Small intestine (tissue), 7 donors: ENCODE data around the gene CIITA. TPM values are rescaled to one million over a fixed set of nuclear protein-coding genes. Genes with fewer than 3 reads are reported as not detected.

Source experiments
- DNase-seq, 2 donors: peaks; one replicate each; pipeline versions ENCODE4 v3.0.0 to v3.0.0-alpha.2; 2013
- FAIRE-seq: peaks from 2 replicates; lab custom pipeline; 2012; peaks lifted over from hg19 to GRCh38; lab: Jason Lieb, UNC
- H3K27ac ChIP-seq, 3 donors: one replicate each; pipeline ENCODE4 v1.5.1; 2013; ENCODE audit warnings: low read length in 2 of 3, mild to moderate bottlenecking in 2 of 3, control low read depth in 1 of 3, inconsistent platforms in 1 of 3, low read depth in 1 of 3, moderate library complexity in 1 of 3
- H3K27me3 ChIP-seq, 3 donors: one replicate each; pipeline ENCODE4 v1.6.1; 2013; ENCODE audit warnings: low read length in 3 of 3, inconsistent platforms in 1 of 3; ENCODE audit not compliant: control insufficient read depth in 3 of 3, insufficient read depth in 3 of 3
- H3K36me3 ChIP-seq, 3 donors: one replicate each; pipeline ENCODE4 v1.6.1; 2013; ENCODE audit warnings: low read length in 3 of 3, inconsistent platforms in 1 of 3, low read depth in 1 of 3, mild to moderate bottlenecking in 1 of 3, moderate library complexity in 1 of 3; ENCODE audit not compliant: control insufficient read depth in 3 of 3, insufficient read depth in 2 of 3
- H3K4me1 ChIP-seq, 3 donors: one replicate each; pipeline ENCODE4 v1.6.1; 2013; ENCODE audit warnings: low read length in 2 of 3, inconsistent platforms in 1 of 3, low read depth in 1 of 3, mild to moderate bottlenecking in 1 of 3, moderate library complexity in 1 of 3; ENCODE audit not compliant: control insufficient read depth in 3 of 3, insufficient read depth in 2 of 3
- H3K4me3 ChIP-seq, 3 donors: one replicate each; pipeline ENCODE4 v1.5.1; 2013; ENCODE audit warnings: low read length in 3 of 3, control low read depth in 1 of 3, inconsistent platforms in 1 of 3, low read depth in 1 of 3, mild to moderate bottlenecking in 1 of 3, moderate library complexity in 1 of 3
- H3K9me3 ChIP-seq, 2 donors: one replicate each; pipeline ENCODE4 v1.6.1; 2013; ENCODE audit warnings: low read depth in 1 of 2, low read length in 1 of 2; ENCODE audit not compliant: control insufficient read depth in 2 of 2, insufficient read depth in 1 of 2
- WGBS, 3 donors: extraction: QIAGEN DNeasy Blood & Tissue Kit; methylation state at CpG; one replicate each; pipeline ENCODE4 v1.1.7; 2013; 5-methylcytosine and 5-hydroxymethylcytosine counted together
- polyA plus RNA-seq, 4 donors: library from polyadenylated mRNA; stranded (reverse) in 3 of 4; unstranded in 1 of 4; fragments of 200-250 nt in 3 of 4; fragments of 120-200 nt in 1 of 4; gene quantifications; one replicate each; pipeline versions ENCODE4 v1.2.1 to v1.2.3, GENCODE V29; 2013
- donor health status: healthy with polysubstance abuse.
- donor health status: control.
- donor health status: control.
- donor health status: Bipolar disorder and iron deficiency.
- donor health status: healthy.

Gene CIITA
- polyA plus RNA-seq, 4 donors: 8.1 to 11.7 (median 10.4) TPM

DNA sequence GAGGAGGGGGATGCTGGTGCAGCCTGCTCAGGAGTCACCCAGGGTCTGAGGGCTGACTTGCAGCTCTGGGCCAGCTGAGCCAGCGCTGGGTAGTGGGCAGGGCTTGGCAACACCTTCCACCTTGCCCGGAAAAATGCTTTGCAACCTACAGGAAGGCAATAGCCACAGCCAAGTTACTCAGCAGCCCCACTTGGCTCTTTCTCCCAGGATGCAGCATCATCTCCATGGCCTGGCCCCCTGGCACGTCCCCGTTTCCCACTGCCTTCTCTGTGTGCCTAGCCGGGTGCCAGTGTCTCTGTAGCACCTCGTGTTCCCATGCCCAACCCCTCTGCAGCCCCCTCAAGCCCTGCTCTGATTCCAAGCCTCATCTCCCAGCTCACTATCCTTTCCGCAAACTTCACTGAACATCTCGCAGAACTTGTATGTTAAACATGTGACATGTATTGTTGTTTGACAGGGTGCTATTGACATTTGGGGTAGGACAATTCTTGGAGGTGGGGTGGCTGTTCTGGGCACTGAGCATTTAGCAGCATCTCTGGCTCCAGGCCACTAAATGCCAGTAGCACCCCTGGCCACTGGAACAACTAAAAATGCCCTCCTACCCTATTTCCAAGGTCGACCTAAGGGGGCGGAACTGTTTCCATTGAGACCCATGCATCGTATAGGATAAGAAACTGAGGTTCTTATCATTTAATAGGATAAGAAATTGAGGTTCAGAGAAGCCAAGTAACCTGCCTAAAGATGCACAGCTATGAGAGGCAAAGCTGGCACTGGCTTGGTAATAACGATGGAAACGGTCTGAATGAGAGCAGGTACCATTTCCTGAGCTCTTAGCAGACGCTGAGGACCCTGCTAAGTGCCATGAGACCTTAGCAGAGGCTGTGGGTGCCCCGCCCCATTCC, 53.1 kb downstream of the CIITA start:
- Histone ChIP-seq H3K36me3 (peaks cover 4 to 83% (median 4%) of the 10 kb centered on the region in 3 donors), H3K4me1 (no peaks in the 10 kb centered on the region), H3K27ac (no peak overlapping the region), H3K9me3 (no peaks in the 10 kb centered on the region), H3K4me3 (no peak overlapping the region), H3K27me3 (no peaks in the 10 kb centered on the region)
- 75 to 81% (median 80%) methylated on average over 15 of the region's 15 CpGs for WGBS, 3 donors
- no peak for DNase-seq
- no peak for FAIRE-seq

DNA sequence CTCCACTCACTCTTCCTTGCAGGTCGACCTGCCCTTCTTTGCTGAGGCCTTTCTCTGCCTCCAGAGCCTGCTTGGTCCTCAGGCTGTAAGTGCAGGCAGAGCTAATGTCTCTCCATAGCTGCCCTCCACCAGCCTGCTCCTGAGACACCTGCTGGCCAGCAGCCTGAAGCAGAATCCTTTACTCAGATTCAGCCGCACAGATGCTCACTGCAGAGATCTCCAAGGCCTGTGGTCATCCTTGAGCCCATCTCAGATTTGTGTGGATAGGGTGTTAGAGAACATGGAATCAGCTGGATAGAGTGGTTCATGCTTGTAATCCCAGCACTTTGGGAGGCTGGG, 53.7 kb downstream of the CIITA start:
- FAIRE-seq: no peak
- Histone ChIP-seq H3K27ac (no peak overlapping the region), H3K27me3 (no peaks in the 10 kb centered on the region), H3K4me3 (no peak overlapping the region), H3K4me1 (peaks cover 0 to 4% (median 2%) of the 10 kb centered on the region in 3 donors), H3K9me3 (no peaks in the 10 kb centered on the region), H3K36me3 (peaks cover 4 to 76% (median 4%) of the 10 kb centered on the region in 3 donors)
- 67 to 81% (median 78%) methylated on average over 2 of the region's 2 CpGs for WGBS, 3 donors
- DNase-seq: no peak

DNA sequence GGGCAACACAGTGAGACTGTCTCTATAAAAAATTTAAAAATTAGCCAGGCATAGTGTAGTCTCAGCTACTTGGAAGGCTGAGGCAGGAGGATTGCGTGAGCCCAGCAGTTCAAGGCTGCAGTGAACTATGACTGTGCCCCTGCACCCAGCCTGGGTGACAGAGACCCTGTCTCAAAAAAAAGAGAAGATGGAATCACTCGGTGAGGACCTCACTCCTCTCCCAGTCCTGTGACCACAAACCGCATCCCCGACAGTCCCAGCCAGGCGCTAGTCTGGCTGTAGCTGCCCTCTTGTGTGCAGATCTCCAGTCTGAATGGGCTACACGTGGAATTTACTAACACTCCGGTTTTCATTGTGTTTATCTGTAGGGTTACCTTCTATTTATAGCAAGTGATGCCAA, 54.1 kb downstream of the CIITA start:
- 71 to 77% (median 73%) methylated on average over 7 of the region's 7 CpGs for WGBS, 3 donors
- H3K9me3 ChIP-seq: no peaks in the 10 kb centered on the region
- no peaks in the 10 kb centered on the region for H3K27me3 ChIP-seq
- DNase-seq: no peak
- FAIRE-seq: no peak
- peaks cover 0 to 6% (median 2%) of the 10 kb centered on the region in 3 donors for H3K4me1 ChIP-seq
- H3K36me3 ChIP-seq: peaks cover 4 to 72% (median 4%) of the 10 kb centered on the region in 3 donors
- no peak overlapping the region for H3K27ac ChIP-seq
- H3K4me3 ChIP-seq: no peak overlapping the region

DNA sequence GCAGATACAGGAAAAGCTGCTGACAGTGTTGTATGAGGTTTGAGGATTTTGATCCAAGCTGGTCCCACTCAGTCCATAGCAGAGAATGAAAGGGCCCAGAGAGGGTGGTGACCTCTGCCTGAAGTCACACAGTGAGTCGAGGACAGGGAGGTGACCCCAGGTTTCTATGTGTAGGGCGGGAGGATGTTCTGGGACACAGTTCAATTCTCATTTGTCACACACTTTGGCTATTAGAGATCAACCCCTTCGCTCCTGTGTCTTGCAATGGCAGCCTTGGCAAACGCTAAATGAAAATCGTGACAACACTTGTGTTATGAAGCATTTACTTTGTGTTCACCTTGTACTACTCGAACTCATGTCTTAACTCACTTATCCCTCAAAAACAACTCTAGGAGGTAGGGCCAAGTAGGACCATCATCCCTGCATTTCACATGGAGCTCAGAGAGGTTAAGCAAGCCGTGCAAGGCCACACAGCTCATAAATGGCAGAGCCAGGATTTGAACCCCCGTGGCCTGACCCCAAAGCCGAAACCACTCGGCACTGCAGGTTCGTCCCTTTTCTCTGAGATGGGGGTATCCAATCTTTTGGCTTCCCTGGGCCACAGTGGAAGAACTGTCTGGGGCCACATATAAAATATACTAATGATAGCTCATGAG, 55.1 kb downstream of the CIITA start:
- no peak overlapping the region for H3K4me3 ChIP-seq
- peaks cover 0 to 8% (median 6%) of the 10 kb centered on the region in 3 donors for H3K4me1 ChIP-seq
- no peaks in the 10 kb centered on the region for H3K27me3 ChIP-seq
- peaks cover 3 to 71% (median 7%) of the 10 kb centered on the region in 3 donors for H3K36me3 ChIP-seq
- 90 to 95% (median 95%) methylated on average over 11 of the region's 11 CpGs for WGBS, 3 donors
- FAIRE-seq: no peak
- DNase-seq: no peak
- no peak overlapping the region for H3K27ac ChIP-seq
- H3K9me3 ChIP-seq: no peaks in the 10 kb centered on the region

DNA sequence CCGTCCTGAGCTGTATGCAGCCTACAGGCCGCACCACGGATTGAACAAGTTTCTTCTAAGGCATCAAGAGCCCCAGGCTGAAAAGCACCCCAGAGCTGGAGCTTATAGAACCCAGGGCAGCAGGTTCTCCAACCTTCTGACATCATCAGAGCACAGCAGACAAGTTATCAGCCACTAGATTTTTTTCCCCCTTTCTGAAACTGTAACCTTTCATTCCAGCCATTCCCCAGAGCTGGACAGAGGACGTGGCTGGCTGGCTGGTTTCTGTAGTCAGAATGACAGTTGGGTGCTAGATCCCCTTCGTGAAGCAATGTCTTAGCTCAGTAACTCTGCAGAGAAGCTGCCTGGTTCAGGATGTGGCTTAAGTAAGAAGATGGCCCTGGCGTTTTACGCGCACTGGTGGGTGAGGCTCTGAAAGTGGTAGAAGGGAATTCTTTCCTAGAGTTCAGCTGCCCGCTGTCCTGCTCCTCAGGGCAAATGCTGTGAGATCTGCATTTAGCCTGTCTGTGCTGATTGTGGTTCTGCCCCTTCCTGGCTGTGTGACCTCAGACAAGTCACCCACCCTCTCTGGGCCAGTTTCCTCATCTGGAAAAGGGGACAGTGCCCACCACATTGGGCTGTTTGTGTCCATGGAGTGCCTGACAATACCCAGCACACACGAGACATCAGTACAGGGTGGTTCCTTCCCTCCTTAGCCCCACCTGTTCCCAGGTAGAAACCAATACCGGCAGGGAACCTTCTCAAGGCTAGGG, 56.1 kb downstream of the CIITA start:
- no peaks in the 10 kb centered on the region for H3K27me3 ChIP-seq
- H3K36me3 ChIP-seq: peaks cover 2 to 68% (median 3%) of the 10 kb centered on the region in 3 donors
- no peaks in the 10 kb centered on the region for H3K9me3 ChIP-seq
- FAIRE-seq (no peak), DNase-seq (no peak)
- WGBS, 3 donors: 83 to 88% (median 86%) methylated on average over 11 of the region's 11 CpGs
- no peak overlapping the region for H3K27ac ChIP-seq
- peaks cover 6 to 15% (median 8%) of the 10 kb centered on the region in 3 donors for H3K4me1 ChIP-seq
- no peak overlapping the region for H3K4me3 ChIP-seq

DNA sequence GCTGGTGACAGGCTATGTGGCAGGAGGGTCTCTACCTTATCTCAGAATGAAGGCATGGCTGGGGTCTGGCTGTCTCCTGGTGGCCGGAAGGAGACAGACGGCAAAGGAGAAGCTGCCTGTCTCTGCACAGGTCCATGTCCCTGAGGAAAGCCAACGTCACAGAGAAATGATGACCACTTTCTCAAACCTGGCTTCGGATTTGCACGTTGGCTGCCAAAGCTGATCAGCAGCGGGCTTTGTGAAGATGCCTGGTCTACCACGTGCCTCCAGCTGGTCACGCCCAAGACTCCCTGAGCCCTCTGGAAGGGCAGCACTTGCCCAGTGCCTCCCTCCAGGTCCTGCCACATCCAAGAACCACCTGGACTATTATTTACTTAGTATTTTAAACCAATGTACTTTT, 56.9 kb downstream of the CIITA start:
- no peak overlapping the region for H3K4me3 ChIP-seq
- peaks cover 2 to 61% (median 3%) of the 10 kb centered on the region in 3 donors for H3K36me3 ChIP-seq
- H3K27ac ChIP-seq: no peak overlapping the region
- no peak for DNase-seq
- H3K9me3 ChIP-seq: no peaks in the 10 kb centered on the region
- peaks cover 10 to 22% (median 14%) of the 10 kb centered on the region in 3 donors for H3K4me1 ChIP-seq
- FAIRE-seq: no peak
- 48 to 77% (median 63%) methylated on average over 8 of the region's 8 CpGs for WGBS, 3 donors
- no peaks in the 10 kb centered on the region for H3K27me3 ChIP-seq

DNA sequence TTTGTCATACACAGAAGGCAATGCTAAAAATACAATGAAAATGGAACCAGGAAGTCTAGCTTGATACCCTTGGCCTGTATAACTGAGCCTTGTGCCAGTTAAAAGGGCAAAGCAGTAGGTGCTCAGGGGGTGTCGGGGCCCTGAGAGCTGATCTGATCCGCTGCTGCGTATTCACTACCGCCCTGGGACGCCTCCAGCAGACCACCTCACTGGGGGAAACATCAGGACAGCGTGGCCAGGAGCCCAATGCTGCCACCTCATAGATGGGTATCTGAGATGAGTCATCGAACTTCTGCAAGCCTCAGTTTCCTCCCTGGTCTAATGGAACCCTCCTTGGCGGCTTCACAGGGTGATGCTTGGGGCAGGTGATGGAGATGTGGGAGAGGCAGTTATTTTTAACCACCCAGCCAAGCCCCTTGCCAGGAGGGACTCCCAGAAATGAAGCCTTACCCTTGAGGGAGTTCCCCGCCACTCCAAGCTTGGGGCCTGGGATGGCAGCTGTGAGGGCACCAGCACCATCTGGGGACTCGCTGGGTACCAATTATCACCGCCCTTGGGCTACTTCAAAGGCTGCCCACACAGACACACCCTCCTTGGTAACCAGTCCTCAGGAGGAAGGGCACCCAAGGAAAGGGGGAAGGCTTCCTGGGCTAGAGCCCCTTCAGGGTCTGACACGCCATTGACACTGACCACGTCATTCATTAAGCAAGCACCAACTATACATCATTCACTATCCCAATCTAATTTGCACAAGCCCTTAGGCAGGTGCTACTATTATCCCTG, 57.5 kb downstream of the CIITA start:
- 84 to 92% (median 87%) methylated on average over 13 of the region's 13 CpGs for WGBS, 3 donors
- FAIRE-seq (no peak), DNase-seq (no peak)

More for the DNA sequence above, 57.5 kb downstream of the CIITA start:
- Histone ChIP-seq H3K36me3 (peaks cover 2 to 56% (median 3%) of the 10 kb centered on the region in 3 donors), H3K4me3 (no peak overlapping the region), H3K27ac (no peak overlapping the region), H3K9me3 (no peaks in the 10 kb centered on the region), H3K4me1 (peaks cover 14 to 23% (median 20%) of the 10 kb centered on the region in 3 donors), H3K27me3 (no peaks in the 10 kb centered on the region)
